ENCODE data around the gene SLC25A47.
A peak's percentile ranks its signal among the peaks of the same experiment; 100 is the strongest.
"Not testable (repeated sequence)": the region's sequence is repeated elsewhere in the genome, so short reads cannot be mapped to it uniquely, and the experiment has no call there.

SLC25A47 gene

DNA sequence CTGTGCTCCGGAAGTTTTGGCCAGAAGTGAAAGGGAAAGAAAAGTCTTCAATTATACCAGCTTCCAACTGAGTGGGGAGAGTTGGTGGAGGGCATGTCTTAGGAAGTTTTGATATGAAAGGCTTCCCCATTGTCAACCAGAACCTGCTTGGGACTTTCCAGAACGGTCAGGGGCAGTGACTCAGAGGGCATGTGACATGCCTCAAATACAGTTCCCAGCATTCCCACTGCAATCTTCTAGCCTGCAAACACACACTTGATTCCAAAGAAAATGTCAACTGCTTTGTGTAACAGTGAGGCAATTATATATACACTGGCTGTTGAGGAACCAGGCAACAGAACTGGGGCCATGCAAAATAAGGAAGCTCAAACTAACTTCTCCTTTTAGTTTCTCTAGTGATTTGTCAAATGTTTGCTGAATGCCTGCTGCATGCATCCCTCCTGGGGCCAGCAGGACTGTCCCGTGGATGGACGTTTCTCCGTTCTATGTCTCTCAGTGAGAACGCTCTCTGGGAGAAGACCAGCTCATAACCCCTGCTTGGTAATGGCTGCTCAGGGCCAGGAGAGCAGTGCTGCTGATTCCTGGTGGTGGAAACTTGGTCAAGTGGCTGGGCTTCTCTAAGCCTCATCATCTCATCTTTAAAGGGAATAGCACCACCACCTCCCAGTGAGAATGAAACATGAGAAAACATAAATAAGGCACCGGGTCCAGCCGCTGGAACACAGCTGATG is 18.3 kb downstream of the SLC25A47 start:
- TF ChIP-seq, protein P1, sequence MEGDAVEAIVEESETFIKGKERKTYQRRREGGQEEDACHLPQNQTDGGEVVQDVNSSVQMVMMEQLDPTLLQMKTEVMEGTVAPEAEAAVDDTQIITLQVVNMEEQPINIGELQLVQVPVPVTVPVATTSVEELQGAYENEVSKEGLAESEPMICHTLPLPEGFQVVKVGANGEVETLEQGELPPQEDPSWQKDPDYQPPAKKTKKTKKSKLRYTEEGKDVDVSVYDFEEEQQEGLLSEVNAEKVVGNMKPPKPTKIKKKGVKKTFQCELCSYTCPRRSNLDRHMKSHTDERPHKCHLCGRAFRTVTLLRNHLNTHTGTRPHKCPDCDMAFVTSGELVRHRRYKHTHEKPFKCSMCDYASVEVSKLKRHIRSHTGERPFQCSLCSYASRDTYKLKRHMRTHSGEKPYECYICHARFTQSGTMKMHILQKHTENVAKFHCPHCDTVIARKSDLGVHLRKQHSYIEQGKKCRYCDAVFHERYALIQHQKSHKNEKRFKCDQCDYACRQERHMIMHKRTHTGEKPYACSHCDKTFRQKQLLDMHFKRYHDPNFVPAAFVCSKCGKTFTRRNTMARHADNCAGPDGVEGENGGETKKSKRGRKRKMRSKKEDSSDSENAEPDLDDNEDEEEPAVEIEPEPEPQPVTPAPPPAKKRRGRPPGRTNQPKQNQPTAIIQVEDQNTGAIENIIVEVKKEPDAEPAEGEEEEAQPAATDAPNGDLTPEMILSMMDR (IDR thresholded peaks at IDR 0.05; ENCODE audit: control insufficient read depth, insufficient read depth, low read depth, low read length, missing control alignments): no peak
- peak; percentile 14 for DNase-seq (ENCODE audit: low read depth)
- no peak overlapping the region for H3K4me3 ChIP-seq (ENCODE audit: control insufficient read depth, low read depth, low read length)

DNA sequence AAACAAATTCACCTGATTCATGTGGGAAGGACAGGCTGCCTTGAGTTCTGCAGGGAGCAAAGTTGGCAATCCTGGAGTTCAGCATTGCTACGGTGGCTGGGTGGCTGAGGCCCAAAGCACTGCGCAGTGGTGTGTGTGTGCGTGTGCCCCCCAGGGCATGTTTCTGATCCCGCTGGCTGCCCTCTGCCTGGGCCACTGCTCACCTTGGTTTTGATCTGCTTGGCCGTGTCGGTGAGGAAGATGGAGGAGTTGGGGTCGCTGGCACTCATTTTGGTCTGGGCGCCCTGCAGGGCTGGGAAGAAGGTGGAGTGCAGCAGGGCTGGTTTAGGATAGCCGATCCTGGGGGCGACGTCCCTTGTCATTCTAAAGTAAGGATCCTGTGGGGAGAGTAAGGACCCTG is 19.1 kb downstream of the SLC25A47 start:
- no peak for DNase-seq (ENCODE audit: low read depth)
- TF ChIP-seq, protein P1 (IDR thresholded peaks at IDR 0.05; ENCODE audit: control insufficient read depth, insufficient read depth, low read depth, low read length, missing control alignments): no peak
- no peak overlapping the region for H3K4me3 ChIP-seq (ENCODE audit: control insufficient read depth, low read depth, low read length)

DNA sequence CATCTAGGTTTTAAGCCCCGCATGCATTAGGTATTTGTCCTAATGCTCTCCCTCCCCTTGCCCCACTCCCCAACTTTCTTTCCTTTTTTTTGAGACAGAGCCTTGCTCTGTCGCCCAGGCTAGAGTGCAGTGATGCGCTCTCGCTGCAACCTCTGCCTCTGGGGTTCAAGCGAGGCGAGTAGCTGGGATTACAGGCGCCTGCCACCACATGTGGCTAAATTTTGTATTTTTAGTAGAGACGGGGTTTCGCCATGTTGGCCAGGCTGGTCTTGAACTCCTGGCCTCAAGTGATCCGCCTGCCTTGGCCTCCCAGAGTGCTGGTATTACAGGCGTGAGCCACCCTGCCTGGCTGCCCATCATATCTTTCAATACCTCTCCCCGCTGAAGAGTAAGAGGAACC is 19.7 kb downstream of the SLC25A47 start:
- H3K4me3 ChIP-seq (ENCODE audit: control insufficient read depth, low read depth, low read length); DNase-seq (ENCODE audit: low read depth): not testable (repeated sequence)

GRCh38 chr14:100344657-100345056 is 21.5 kb downstream of the SLC25A47 start:
- not testable (repeated sequence) for H3K4me3 ChIP-seq (ENCODE audit: control insufficient read depth, low read depth, low read length); DNase-seq (ENCODE audit: low read depth)

GRCh38 chr14:100345711-100346110 is 22.6 kb downstream of the SLC25A47 start:
- no peak overlapping the region for H3K4me3 ChIP-seq (ENCODE audit: control insufficient read depth, low read depth, low read length)
- no peak for DNase-seq (ENCODE audit: low read depth)

DNA sequence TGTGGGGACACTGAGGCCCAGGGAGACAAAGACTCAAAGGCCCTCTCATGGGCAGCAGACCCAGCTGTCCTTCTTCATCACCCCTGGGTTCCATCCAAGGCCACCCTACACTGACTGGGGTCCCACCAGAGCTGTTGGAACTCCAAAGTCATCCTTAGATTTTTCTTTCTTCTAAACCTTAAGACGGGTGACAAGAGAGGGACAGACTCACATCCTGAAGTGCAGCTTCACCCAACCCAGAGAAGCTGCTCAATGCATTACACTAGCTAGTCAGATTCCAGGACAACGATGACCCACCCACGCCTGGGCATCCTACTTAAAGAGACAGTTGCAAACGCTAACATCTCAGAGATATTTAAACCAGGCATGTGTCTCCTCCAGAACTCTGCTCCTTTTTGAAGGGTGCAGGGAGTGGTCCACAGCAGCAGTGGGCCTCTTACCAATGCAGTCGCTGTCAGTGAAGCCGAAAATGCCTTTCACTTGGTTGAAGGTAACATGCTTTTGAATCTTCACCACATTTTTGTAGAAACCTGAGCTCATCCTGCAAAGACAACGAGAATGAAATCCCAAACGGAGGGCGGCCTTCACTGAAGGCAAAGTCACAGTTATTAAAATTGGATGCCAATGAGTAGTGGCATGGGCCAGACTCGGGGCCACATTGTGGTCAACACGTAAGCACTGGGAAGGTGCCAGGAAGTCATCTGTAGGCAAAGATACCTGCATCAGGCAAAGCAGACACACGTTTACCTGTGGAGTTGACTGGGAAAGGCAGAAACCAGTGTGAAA is 23.4 kb downstream of the SLC25A47 start:
- H3K4me3 ChIP-seq (ENCODE audit: control insufficient read depth, low read depth, low read length): no peak overlapping the region
- no peak for DNase-seq (ENCODE audit: low read depth)
- TF ChIP-seq, protein P1 (IDR thresholded peaks at IDR 0.05; ENCODE audit: control insufficient read depth, insufficient read depth, low read depth, low read length, missing control alignments): no peak

More at GRCh38 chr14:100345711-100346110, 22.6 kb downstream of the SLC25A47 start:
- TF ChIP-seq, protein P1 (IDR thresholded peaks at IDR 0.05; ENCODE audit: control insufficient read depth, insufficient read depth, low read depth, low read length, missing control alignments): no peak

GRCh38 chr14:100348253-100348729 is 25.2 kb downstream of the SLC25A47 start:
- DNase-seq (ENCODE audit: low read depth): no peak
- no peak overlapping the region for H3K4me3 ChIP-seq (ENCODE audit: control insufficient read depth, low read depth, low read length)
- TF ChIP-seq, protein P1 (IDR thresholded peaks at IDR 0.05; ENCODE audit: control insufficient read depth, insufficient read depth, low read depth, low read length, missing control alignments): no peak
